SU-DHL-6 (cell line): ENCODE measurements around the gene MAST4.

Experiments used
- H2AFZ ChIP-seq: fragments of 200-600 bp; sonication (generic); 2 replicates; pipeline ENCODE4 v1.6.1; 2014; ENCODE audit warnings: low read depth, mild to moderate bottlenecking, moderate library complexity, mixed read lengths, antibody characterized with exemption, low read length; ENCODE audit not compliant: severe bottlenecking
- H3F3A ChIP-seq: fragments of 200-600 bp; shearing (Covaris generic); 2 replicates; pipeline ENCODE4 v1.6.0; 2016; ENCODE audit warnings: antibody characterized with exemption, mild to moderate bottlenecking; ENCODE audit not compliant: insufficient read depth
- H3K27ac ChIP-seq: fragments of 200-600 bp; sonication (generic); 2 replicates; pipeline ENCODE4 v1.5.1; 2016; ENCODE audit warnings: low read depth, mild to moderate bottlenecking, low read length, moderate library complexity, mixed read lengths
- H3K27me3 ChIP-seq: fragments of 200-600 bp; sonication (generic), shearing (Covaris generic); 2 replicates; pipeline ENCODE4 v1.6.0; 2014; ENCODE audit warnings: mild to moderate bottlenecking, low read length
- H3K36me3 ChIP-seq: fragments of 200-600 bp; sonication (generic); 2 replicates; pipeline ENCODE4 v1.6.1; 2014; ENCODE audit warnings: mild to moderate bottlenecking, low read length, mixed read lengths
- H3K4me2 ChIP-seq: fragments of 300-600, 200-600 bp; shearing (Covaris generic), sonication (generic); 2 replicates; pipeline ENCODE4 v1.6.0; 2014; ENCODE audit warnings: low read length, low read depth, mild to moderate bottlenecking; ENCODE audit not compliant: poor library complexity, severe bottlenecking
- H3K4me3 ChIP-seq: fragments of 200-600 bp; sonication (generic); 2 replicates; pipeline ENCODE4 v1.5.1; 2014; ENCODE audit warnings: antibody characterized with exemption, low read length, mild to moderate bottlenecking, mixed read lengths; ENCODE audit not compliant: insufficient read depth, poor library complexity, severe bottlenecking
- H3K79me2 ChIP-seq: fragments of 200-600 bp; sonication (generic); 2 replicates; pipeline ENCODE4 v1.6.1; 2014; ENCODE audit warnings: mild to moderate bottlenecking, low read length, moderate library complexity; ENCODE audit not compliant: insufficient read depth
- H3K9ac ChIP-seq: fragments of 200-600 bp; sonication (generic); 2 replicates; pipeline ENCODE4 v1.7.0; 2014; ENCODE audit warnings: mild to moderate bottlenecking, low read length
- H3K9me2 ChIP-seq: fragments of 200-600 bp; sonication (generic); replicated peaks from 2 replicates; pipeline ENCODE4 v1.6.1; 2014; ENCODE audit warnings: low read length; ENCODE audit not compliant: insufficient read depth
- H3K9me3 ChIP-seq: fragments of 200-600 bp; sonication (generic); 2 replicates; pipeline ENCODE4 v1.6.1; 2014; ENCODE audit warnings: low read length, mixed read lengths; ENCODE audit not compliant: insufficient read depth
- H4K20me1 ChIP-seq: fragments of 200-600 bp; sonication (generic); 2 replicates; pipeline ENCODE4 v1.6.1; 2014; ENCODE audit warnings: low read depth, mild to moderate bottlenecking, antibody characterized with exemption, low read length, moderate library complexity, mixed read lengths
- EZH2phosphoT487 ChIP-seq: fragments of 200-600 bp; sonication (generic), shearing (Covaris generic); conservative IDR thresholded peaks from 2 replicates; pipeline ENCODE4 v1.6.1; 2018; ENCODE audit warnings: mild to moderate bottlenecking, antibody characterized with exemption, low read length, moderate library complexity, mixed read lengths
- TF ChIP-seq, protein P1 (sequence below): fragments of 200-600 bp; sonication (generic); IDR thresholded peaks from one replicate; pipeline ENCODE4 v1.5.1; 2017; ENCODE audit warnings: antibody characterized with exemption, mild to moderate bottlenecking, low read length, moderate library complexity; ENCODE audit not compliant: insufficient read depth, poor library complexity, severe bottlenecking

Gene MAST4

DNA sequence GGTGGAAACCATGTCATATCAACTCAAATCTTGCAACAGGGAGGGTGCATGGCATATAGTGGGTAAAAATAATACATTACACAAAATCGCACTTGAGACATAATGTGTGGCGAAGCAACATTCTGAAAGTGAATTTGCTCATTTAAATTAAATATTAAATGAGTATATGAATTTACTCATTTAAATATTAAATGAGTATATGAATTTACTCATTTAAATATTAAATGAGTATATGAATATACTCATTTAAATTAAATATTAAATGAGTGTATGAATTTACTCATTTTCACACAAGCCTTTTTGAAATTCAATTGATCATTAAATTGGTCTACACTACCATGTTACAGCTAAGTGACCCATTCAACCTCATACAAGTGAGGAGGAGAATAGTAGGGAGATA is 10.5 kb downstream of the MAST4 start:
- no peak overlapping the region for H3K4me3 ChIP-seq
- no peaks in the 10 kb centered on the region for H4K20me1 ChIP-seq
- no peaks in the 10 kb centered on the region for H3K9me3 ChIP-seq
- no peaks in the 10 kb centered on the region for H3K9me2 ChIP-seq
- H2AFZ ChIP-seq, result no peak overlapping the region
- H3K27me3 ChIP-seq, result no peaks in the 10 kb centered on the region
- H3K9ac ChIP-seq, result no peak overlapping the region
- TF ChIP-seq EZH2phosphoT487, result no peak
- TF ChIP-seq, protein P1, sequence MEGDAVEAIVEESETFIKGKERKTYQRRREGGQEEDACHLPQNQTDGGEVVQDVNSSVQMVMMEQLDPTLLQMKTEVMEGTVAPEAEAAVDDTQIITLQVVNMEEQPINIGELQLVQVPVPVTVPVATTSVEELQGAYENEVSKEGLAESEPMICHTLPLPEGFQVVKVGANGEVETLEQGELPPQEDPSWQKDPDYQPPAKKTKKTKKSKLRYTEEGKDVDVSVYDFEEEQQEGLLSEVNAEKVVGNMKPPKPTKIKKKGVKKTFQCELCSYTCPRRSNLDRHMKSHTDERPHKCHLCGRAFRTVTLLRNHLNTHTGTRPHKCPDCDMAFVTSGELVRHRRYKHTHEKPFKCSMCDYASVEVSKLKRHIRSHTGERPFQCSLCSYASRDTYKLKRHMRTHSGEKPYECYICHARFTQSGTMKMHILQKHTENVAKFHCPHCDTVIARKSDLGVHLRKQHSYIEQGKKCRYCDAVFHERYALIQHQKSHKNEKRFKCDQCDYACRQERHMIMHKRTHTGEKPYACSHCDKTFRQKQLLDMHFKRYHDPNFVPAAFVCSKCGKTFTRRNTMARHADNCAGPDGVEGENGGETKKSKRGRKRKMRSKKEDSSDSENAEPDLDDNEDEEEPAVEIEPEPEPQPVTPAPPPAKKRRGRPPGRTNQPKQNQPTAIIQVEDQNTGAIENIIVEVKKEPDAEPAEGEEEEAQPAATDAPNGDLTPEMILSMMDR, result no peak
- no peak overlapping the region for H3K27ac ChIP-seq
- H3K79me2 ChIP-seq, result no peaks in the 10 kb centered on the region
- no peak overlapping the region for H3K4me2 ChIP-seq
- no peaks in the 10 kb centered on the region for H3K36me3 ChIP-seq
- no peaks in the 10 kb centered on the region for H3F3A ChIP-seq

DNA sequence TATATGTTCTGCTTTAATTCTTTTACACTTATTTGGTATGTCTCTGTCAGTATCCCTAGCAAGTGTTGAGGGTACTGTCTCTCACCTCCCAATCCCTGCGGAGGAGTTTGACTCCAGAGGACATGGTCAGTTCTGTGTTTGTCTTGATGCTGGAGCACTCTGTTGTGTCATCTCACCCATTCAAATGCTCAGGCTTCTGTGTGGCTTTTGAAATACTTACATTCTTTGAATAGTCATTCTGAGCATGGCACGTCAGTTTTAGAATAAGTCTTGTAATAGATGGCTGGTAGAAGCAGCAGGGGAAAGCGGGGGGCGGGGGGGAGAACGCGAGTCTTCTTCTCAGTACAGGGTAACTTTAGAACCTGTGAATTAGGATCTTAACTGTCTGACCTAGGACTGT is 12.3 kb downstream of the MAST4 start:
- no peaks in the 10 kb centered on the region for H3F3A ChIP-seq
- H3K27ac ChIP-seq, result no peak overlapping the region
- H3K4me2 ChIP-seq, result no peak overlapping the region
- no peaks in the 10 kb centered on the region for H3K9me3 ChIP-seq
- H4K20me1 ChIP-seq, result no peaks in the 10 kb centered on the region
- H3K79me2 ChIP-seq, result no peaks in the 10 kb centered on the region
- H3K9ac ChIP-seq, result no peak overlapping the region
- no peak overlapping the region for H2AFZ ChIP-seq
- no peaks in the 10 kb centered on the region for H3K36me3 ChIP-seq
- H3K9me2 ChIP-seq, result no peaks in the 10 kb centered on the region
- H3K4me3 ChIP-seq, result no peak overlapping the region
- TF ChIP-seq EZH2phosphoT487, result no peak
- TF ChIP-seq, protein P1, result no peak
- no peaks in the 10 kb centered on the region for H3K27me3 ChIP-seq

DNA sequence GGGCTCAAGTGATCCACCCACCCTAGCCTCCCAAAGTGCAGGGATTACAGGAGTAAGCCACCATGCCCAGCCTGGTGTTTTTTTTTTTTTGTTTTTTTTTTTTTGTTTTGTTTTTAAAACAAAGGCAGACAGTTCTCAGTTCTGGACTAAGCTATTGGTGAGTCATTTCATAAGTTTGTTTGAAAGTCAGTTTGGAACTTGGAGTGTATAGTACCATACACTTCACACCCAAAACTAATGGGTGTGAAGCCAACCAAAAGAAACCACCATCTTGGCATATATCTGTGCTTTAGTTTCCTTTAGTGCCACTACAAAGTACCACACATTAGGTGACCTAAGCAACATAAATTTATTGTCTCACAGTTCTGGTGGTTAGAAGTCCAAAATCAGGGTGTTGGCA is 13.4 kb downstream of the MAST4 start:
- TF ChIP-seq, protein P1, result no peak
- TF ChIP-seq EZH2phosphoT487, result no peak
- Histone ChIP-seq H2AFZ (no peak overlapping the region), H3K9me3 (no peaks in the 10 kb centered on the region), H3K9me2 (no peaks in the 10 kb centered on the region), H3K4me2 (no peak overlapping the region), H3K36me3 (no peaks in the 10 kb centered on the region), H3K9ac (no peak overlapping the region), H3K4me3 (no peak overlapping the region), H3K79me2 (no peaks in the 10 kb centered on the region), H3F3A (no peaks in the 10 kb centered on the region), H3K27ac (no peak overlapping the region), H3K27me3 (no peaks in the 10 kb centered on the region), H4K20me1 (no peaks in the 10 kb centered on the region)

DNA sequence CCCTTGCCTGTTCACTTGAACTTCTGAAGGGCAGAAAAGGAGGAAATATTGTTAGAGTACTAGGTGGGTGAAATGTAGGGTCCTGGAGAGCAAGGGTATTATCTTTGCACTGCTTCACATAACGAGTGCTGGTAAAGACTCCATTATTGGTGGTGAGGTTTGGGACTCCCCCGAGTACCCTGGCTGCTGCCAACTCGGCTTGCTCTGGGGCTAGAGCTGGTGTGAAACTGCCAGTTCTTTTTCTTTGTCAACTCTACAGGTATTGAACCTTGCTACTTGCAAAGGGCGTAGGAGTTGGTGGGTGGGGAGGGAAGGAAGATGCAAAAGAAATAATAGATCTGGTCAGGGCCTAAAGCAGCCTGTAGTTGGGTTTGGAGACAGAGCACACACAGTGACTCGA is 16.0 kb downstream of the MAST4 start:
- Histone ChIP-seq H4K20me1 (no peaks in the 10 kb centered on the region), H3K4me2 (peak overlapping the region; percentile 6), H3K27me3 (no peaks in the 10 kb centered on the region), H3K79me2 (no peaks in the 10 kb centered on the region), H3K9ac (no peak overlapping the region), H2AFZ (no peak overlapping the region), H3K36me3 (no peaks in the 10 kb centered on the region), H3K9me2 (no peaks in the 10 kb centered on the region), H3K4me3 (no peak overlapping the region), H3K27ac (no peak overlapping the region), H3F3A (no peaks in the 10 kb centered on the region), H3K9me3 (no peaks in the 10 kb centered on the region)
- TF ChIP-seq, protein P1, result no peak
- TF ChIP-seq EZH2phosphoT487, result no peak
